H1 (cell line): ENCODE results near the gene CSRP3. TPM values are rescaled to one million over a fixed set of nuclear protein-coding genes. Genes with fewer than 3 reads are reported as not detected.

Experiments used
- CTCF ChIA-PET: fragments of 300-600 bp; sonication (Branson Sonifier 250); formaldehyde crosslinking; loops from one replicate; lab custom pipeline; 2021; ENCODE audit not compliant: partially characterized antibody; lab: Charles Lee
- POLR2A ChIA-PET: fragments of 300-600 bp; sonication (Branson Sonifier 250); formaldehyde crosslinking; loops from one replicate; lab custom pipeline; 2021; ENCODE audit warnings: inconsistent platforms; ENCODE audit not compliant: partially characterized antibody; lab: Charles Lee
- DNase-seq, 2 experiments: peaks; one replicate each; pipeline versions ENCODE4 v3.0.0 to v3.0.0-alpha.2; 2010 to 2022; ENCODE audit warnings: low spot score in 2 of 2, low read depth in 1 of 2, mixed read lengths in 1 of 2
- FAIRE-seq: peaks from 2 replicates; lab custom pipeline; 2011; peaks lifted over from hg19 to GRCh38; lab: Jason Lieb, UNC
- H2AFZ ChIP-seq: 2 replicates; pipeline ENCODE4 v1.8.1; 2012; ENCODE audit warnings: low read length, inconsistent platforms
- H2AK5ac ChIP-seq: 2 replicates; pipeline ENCODE4 v1.6.1; 2013; ENCODE audit warnings: low read depth, low read length
- H2BK120ac ChIP-seq: replicated peaks from 2 replicates; pipeline ENCODE3; 2013; ENCODE audit warnings: low read depth, low read length, inconsistent platforms
- H2BK12ac ChIP-seq: 2 replicates; pipeline ENCODE4 v1.6.1; 2013; ENCODE audit warnings: low read depth, low read length
- H2BK15ac ChIP-seq: 2 replicates; pipeline ENCODE4 v1.6.1; 2013; ENCODE audit warnings: low read length
- H2BK20ac ChIP-seq: 2 replicates; pipeline ENCODE4 v1.6.1; 2013; ENCODE audit warnings: low read length
- H2BK5ac ChIP-seq: 2 replicates; pipeline ENCODE4 v1.6.1; 2013; ENCODE audit warnings: low read depth, low read length
- H3K14ac ChIP-seq: 2 replicates; pipeline ENCODE4 v1.6.1; 2013; ENCODE audit warnings: inconsistent platforms; ENCODE audit not compliant: insufficient read length
- H3K18ac ChIP-seq: 2 replicates; pipeline ENCODE4 v1.6.1; 2013; ENCODE audit warnings: low read length; ENCODE audit errors: extremely low read depth
- H3K23ac ChIP-seq: 2 replicates; pipeline ENCODE4 v1.6.1; 2013; ENCODE audit warnings: inconsistent platforms; ENCODE audit not compliant: insufficient read length
- H3K23me2 ChIP-seq: 2 replicates; pipeline ENCODE4 v1.6.1; 2013; ENCODE audit warnings: low read depth, low read length
- H3K27ac ChIP-seq: 2 replicates; pipeline ENCODE4 v1.6.1; 2011; ENCODE audit warnings: low read depth, low read length, inconsistent platforms
- H3K27me3 ChIP-seq, 4 experiments: replicated peaks in 1 of 4; 1 replicate in 1 of 4; 2 replicates in 3 of 4; pipeline versions ENCODE4 v1.6.1 to v1.8.1; 2011 to 2013; ENCODE audit warnings: low read length in 3 of 4, mild to moderate bottlenecking in 3 of 4, inconsistent platforms in 2 of 4, mixed read lengths in 2 of 4, moderate library complexity in 1 of 4; ENCODE audit not compliant: control insufficient read depth in 3 of 4, insufficient read depth in 3 of 4; ENCODE audit errors: extremely low read depth in 1 of 4
- H3K36me3 ChIP-seq, 4 experiments: 2 replicates each; pipeline versions ENCODE4 v1.6.1 to v1.8.1; 2011 to 2013; ENCODE audit warnings: mild to moderate bottlenecking in 4 of 4, low read length in 3 of 4, moderate library complexity in 2 of 4, control low read depth in 1 of 4, inconsistent platforms in 1 of 4; ENCODE audit not compliant: insufficient read depth in 4 of 4, control insufficient read depth in 2 of 4
- H3K4ac ChIP-seq: replicated peaks from 2 replicates; pipeline ENCODE3; 2013; ENCODE audit warnings: low read length, low read depth, mixed read lengths, inconsistent platforms; ENCODE audit not compliant: insufficient read length
- H3K4me1 ChIP-seq, 4 experiments: replicated peaks in 1 of 4; 1 replicate in 1 of 4; 2 replicates in 3 of 4; pipeline versions ENCODE4 v1.6.1 to v1.8.1; 2011 to 2013; ENCODE audit warnings: low read length in 3 of 4, inconsistent platforms in 2 of 4, mixed read lengths in 1 of 4; ENCODE audit not compliant: insufficient read depth in 4 of 4, control insufficient read depth in 3 of 4
- H3K4me2 ChIP-seq, 2 experiments: 2 replicates each; pipeline versions ENCODE4 v1.6.1 to v1.8.1; 2011 to 2013; ENCODE audit warnings: low read depth in 2 of 2, low read length in 2 of 2, control low read depth in 1 of 2, inconsistent platforms in 1 of 2, mild to moderate bottlenecking in 1 of 2; ENCODE audit not compliant: insufficient read depth in 1 of 2
- H3K4me3 ChIP-seq, 4 experiments: fragments of 200-600, 300-600 bp in 1 of 4; sonication (generic), shearing (Covaris generic), sonication (Bioruptor Twin) in 1 of 4; 2 replicates each; pipeline versions ENCODE4 v1.5.1 to v1.8.1; 2011 to 2016; ENCODE audit warnings: low read length in 4 of 4, low read depth in 3 of 4, control low read depth in 2 of 4, inconsistent platforms in 2 of 4, mild to moderate bottlenecking in 2 of 4, mixed read lengths in 1 of 4, moderate library complexity in 1 of 4; ENCODE audit not compliant: insufficient read depth in 2 of 4; ENCODE audit errors: extremely low read depth in 1 of 4
- H3K56ac ChIP-seq: replicated peaks from 2 replicates; pipeline ENCODE3; 2013; ENCODE audit warnings: low read depth, mild to moderate bottlenecking, mixed read lengths, low read length, inconsistent platforms; ENCODE audit not compliant: insufficient read length
- H3K79me1 ChIP-seq: 2 replicates; pipeline ENCODE4 v1.6.1; 2013; ENCODE audit warnings: low read depth, low read length, control low read depth
- H3K79me2 ChIP-seq, 2 experiments: 2 replicates each; pipeline versions ENCODE4 v1.6.1 to v1.8.1; 2012 to 2013; ENCODE audit warnings: low read length in 2 of 2, mild to moderate bottlenecking in 2 of 2, inconsistent platforms in 1 of 2; ENCODE audit not compliant: insufficient read depth in 2 of 2, control insufficient read depth in 1 of 2
- H3K9ac ChIP-seq, 4 experiments: replicated peaks in 1 of 4; 1 replicate in 1 of 4; 2 replicates in 3 of 4; pipeline versions ENCODE4 v1.6.1 to v1.8.1; 2011 to 2013; ENCODE audit warnings: low read depth in 3 of 4, low read length in 3 of 4, control low read depth in 2 of 4, mild to moderate bottlenecking in 2 of 4, moderate library complexity in 2 of 4, inconsistent platforms in 1 of 4; ENCODE audit errors: extremely low read depth in 1 of 4
- H3K9me3 ChIP-seq, 2 experiments: 2 replicates each; pipeline versions ENCODE4 v1.6.1 to v1.8.1; 2012 to 2013; ENCODE audit warnings: mild to moderate bottlenecking in 2 of 2, moderate library complexity in 2 of 2, control low read depth in 1 of 2, inconsistent platforms in 1 of 2, low read depth in 1 of 2, low read length in 1 of 2, mixed read lengths in 1 of 2; ENCODE audit not compliant: insufficient read depth in 2 of 2
- H4K20me1 ChIP-seq, 2 experiments: replicated peaks in 1 of 2; 2 replicates each; pipeline versions ENCODE3 to v1.8.1; 2011 to 2013; ENCODE audit warnings: inconsistent platforms in 2 of 2, low read length in 2 of 2, mild to moderate bottlenecking in 1 of 2; ENCODE audit not compliant: insufficient read depth in 2 of 2, control insufficient read depth in 1 of 2
- H4K5ac ChIP-seq: 2 replicates; pipeline ENCODE4 v1.6.1; 2013; ENCODE audit warnings: low read length, low read depth, mixed read lengths, inconsistent platforms; ENCODE audit not compliant: insufficient read length
- H4K8ac ChIP-seq: 2 replicates; pipeline ENCODE4 v1.8.0; 2013; ENCODE audit warnings: mild to moderate bottlenecking, moderate library complexity, low read length, inconsistent platforms; ENCODE audit not compliant: insufficient read depth; ENCODE audit errors: extremely low read depth
- H4K91ac ChIP-seq: replicated peaks from 2 replicates; pipeline ENCODE3; 2013; ENCODE audit warnings: low read length, mixed read lengths, inconsistent platforms; ENCODE audit not compliant: insufficient read length
- CEBPB ChIP-seq: IDR thresholded peaks from 2 replicates; pipeline ENCODE4 v1.6.1; 2012; ENCODE audit warnings: low read depth, low read length
- EGR1 ChIP-seq: IDR thresholded peaks from 2 replicates; pipeline ENCODE4 v1.6.1; 2011; ENCODE audit warnings: low read depth, low read length, borderline replicate concordance
- GABPA ChIP-seq: IDR thresholded peaks from 2 replicates; pipeline ENCODE4 v1.6.1; 2011; ENCODE audit warnings: mild to moderate bottlenecking, low read length, moderate library complexity, borderline replicate concordance; ENCODE audit not compliant: insufficient read depth
- HDAC6 ChIP-seq: IDR thresholded peaks from one replicate; pipeline ENCODE4 v1.7.1; 2012; ENCODE audit warnings: low read depth, mild to moderate bottlenecking, inconsistent platforms, low read length, moderate library complexity
- JUN ChIP-seq: IDR thresholded peaks from 2 replicates; pipeline ENCODE4 v1.6.1; 2011; ENCODE audit warnings: low read depth, mild to moderate bottlenecking, improper control_type of control experiment, low read length
- KDM1A ChIP-seq: fragments of 200-600, 300-600 bp; sonication (generic); IDR thresholded peaks from 2 replicates; pipeline ENCODE4 v1.7.1; 2016; ENCODE audit warnings: mild to moderate bottlenecking, low read length, borderline replicate concordance
- KDM4A ChIP-seq: IDR thresholded peaks from one replicate; pipeline ENCODE4 v1.7.1; 2012; ENCODE audit warnings: low read depth, mild to moderate bottlenecking, moderate library complexity, low read length, inconsistent platforms; ENCODE audit not compliant: severe bottlenecking
- MAFK ChIP-seq: IDR thresholded peaks from 2 replicates; pipeline ENCODE4 v1.6.1; 2012; ENCODE audit warnings: low read depth, mild to moderate bottlenecking, improper control_type of control experiment, low read length
- POLR2AphosphoS5 ChIP-seq: IDR thresholded peaks from 2 replicates; pipeline ENCODE4 v1.6.1; 2011; ENCODE audit warnings: low read depth, low read length
- RAD21 ChIP-seq, 2 experiments: IDR thresholded peaks in 1 of 2; conservative IDR thresholded peaks in 1 of 2; 2 replicates each; pipeline ENCODE4 v1.6.1; 2011; ENCODE audit warnings: low read depth in 2 of 2, low read length in 2 of 2, improper control_type of control experiment in 1 of 2, inconsistent platforms in 1 of 2, mild to moderate bottlenecking in 1 of 2, moderate library complexity in 1 of 2
- RXRA ChIP-seq: IDR thresholded peaks from 2 replicates; pipeline ENCODE4 v1.6.1; 2011; ENCODE audit warnings: low read depth, mild to moderate bottlenecking, low read length, moderate library complexity; ENCODE audit not compliant: insufficient read depth
- SP2 ChIP-seq: IDR thresholded peaks from 2 replicates; pipeline ENCODE4 v1.6.1; 2012; ENCODE audit warnings: mild to moderate bottlenecking, low read length, inconsistent platforms
- SUZ12 ChIP-seq: fragments of 200-600 bp; sonication (generic); IDR thresholded peaks from 2 replicates; pipeline ENCODE4 v1.6.1; 2012; ENCODE audit warnings: mild to moderate bottlenecking, inconsistent platforms, low read length, moderate library complexity, mixed read lengths
- WGBS, 2 experiments: shearing (Covaris generic) in 1 of 2; methylation state at CpG; one replicate each; pipeline versions ENCODE4 v1.1.6 to v1.1.7; 2013 to 2015; ENCODE audit warnings: low lambda C conversion rate in 2 of 2, mixed read lengths in 2 of 2, inconsistent platforms in 1 of 2, low coverage in 1 of 2, missing lambda C conversion rate in 1 of 2; ENCODE audit not compliant: insufficient replicate concordance in 2 of 2, insufficient coverage in 1 of 2, insufficient read length in 1 of 2; ENCODE audit errors: extremely low coverage in 1 of 2, missing lambda C conversion rate in 1 of 2; 5-methylcytosine and 5-hydroxymethylcytosine counted together
- polyA plus RNA-seq, 7 experiments: library from polyadenylated mRNA; depleted of rRNA in 3 of 7; stranded (reverse) in 5 of 7; unstranded in 2 of 7; fragments of >200 nt in 5 of 7; fragments of 200-250 nt in 2 of 7; gene quantifications; 1 replicate in 5 of 7; 2 replicates in 1 of 7; 4 replicates in 1 of 7; pipeline versions ENCODE4 v1.2.1 to v1.2.3, GENCODE V29; 2011 to 2013; ENCODE audit warnings: missing spikeins in 2 of 7, mixed read lengths in 2 of 7
- total RNA-seq: library from RNA; stranded (reverse); fragmentation: NEBNext Ultra II Directional; extraction: Animal tissue kit (Norgen Biotek cat#: 25700); gene quantifications from 2 replicates; pipeline ENCODE4 v1.2.1, GENCODE V29; 2021

The CSRP3 gene
- total and polyA plus RNA-seq, 2 of the 8 experiments (the other 6 are each of a cell fraction or from before 2014, with no cell fraction given) = not detected

DNA sequence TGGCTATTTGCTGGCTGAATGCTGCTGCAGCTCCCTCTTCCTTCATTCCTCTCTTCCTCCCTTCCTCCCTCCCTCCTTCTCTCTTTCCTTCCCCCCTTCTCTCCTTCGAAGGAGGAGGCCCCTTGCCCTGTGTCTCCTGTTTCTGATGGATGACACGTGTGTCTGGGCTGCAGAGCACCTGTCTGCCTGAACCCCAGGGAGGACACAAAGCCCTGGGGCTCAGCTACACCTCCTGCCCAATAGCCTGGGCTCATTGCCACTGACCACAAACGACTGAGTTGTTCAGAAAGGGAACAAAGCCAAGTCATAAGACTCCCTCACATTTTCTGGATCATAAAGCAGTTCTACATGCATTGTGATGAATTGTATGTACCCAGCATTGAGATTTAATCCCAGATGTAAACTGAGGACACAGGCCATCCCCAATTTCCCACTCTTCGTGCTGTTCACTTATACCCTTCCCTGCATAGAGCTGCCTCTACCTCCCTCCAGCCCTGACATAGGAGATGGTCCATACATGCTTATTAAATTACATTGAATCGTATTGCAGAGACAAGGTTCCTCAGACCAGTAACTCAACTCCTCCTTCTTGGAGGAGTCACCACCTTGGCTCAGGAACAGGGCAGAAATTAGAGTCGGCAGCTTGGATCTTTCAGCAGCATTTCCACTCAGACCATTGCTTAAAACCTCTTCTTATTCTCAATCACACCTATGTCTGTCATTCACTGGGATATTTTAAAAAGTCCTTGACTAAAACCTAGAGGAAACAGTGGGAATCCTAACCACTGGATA, 1.2 kb downstream of the CSRP3 start:
- no peaks in the 10 kb centered on the region for H3K4me1 ChIP-seq
- no peak for DNase-seq
- H3K27me3 ChIP-seq = no peaks in the 10 kb centered on the region
- H3K23me2 ChIP-seq = 0 out of 2 replicates have a peak, but pooled peaks cover 3% of the 10 kb centered on the region
- 82% methylated on average over 6 of the region's 6 CpGs; no CpG with 5 or more reads in 1 of the 2 experiments for whole genome bisulfite sequencing, 2 experiments
- H2AK5ac ChIP-seq = no peak overlapping the region
- no peak overlapping the region for H3K14ac ChIP-seq
- H3K56ac ChIP-seq = no peak overlapping the region
- 0 out of 4 replicates have a peak, but pooled peaks cover 0 to 3% of the 10 kb centered on the region in 2 experiments for H3K9me3 ChIP-seq
- POLR2A ChIA-PET = no interaction called here
- no peak for FAIRE-seq
- no peak overlapping the region for H2BK120ac ChIP-seq
- H4K91ac ChIP-seq = no peak overlapping the region
- H2BK12ac ChIP-seq = no peak overlapping the region
- H3K27ac ChIP-seq = no peak overlapping the region
- no peaks in the 10 kb centered on the region for H3K79me2 ChIP-seq
- H2BK20ac ChIP-seq = no peak overlapping the region
- H3K79me1 ChIP-seq = no peaks in the 10 kb centered on the region
- H3K23ac ChIP-seq = no peak overlapping the region
- H3K4me3 ChIP-seq = no peak overlapping the region
- no peak overlapping the region for H4K5ac ChIP-seq
- no peak overlapping the region for H4K8ac ChIP-seq
- H2BK5ac ChIP-seq = no peak overlapping the region
- no peak overlapping the region for H2BK15ac ChIP-seq
- no peaks in the 10 kb centered on the region for H3K36me3 ChIP-seq
- H3K18ac ChIP-seq = no peak overlapping the region
- CTCF ChIA-PET = interaction anchor here (1.5 kb wide), 1 partner anchor 59 kb away, joined by 4 read pairs; no protein-coding TSS in a partner anchor
- no peak overlapping the region for H2AFZ ChIP-seq
- H4K20me1 ChIP-seq = no peaks in the 10 kb centered on the region
- no peak overlapping the region for H3K9ac ChIP-seq
- H3K4me2 ChIP-seq = no peak overlapping the region
- no peak overlapping the region for H3K4ac ChIP-seq
- no peak for TF ChIP-seq CEBPB
- TF ChIP-seq GABPA = no peak
- no peak for TF ChIP-seq EGR1
- no peak for TF ChIP-seq RAD21 (IDR thresholded peaks at IDR 0.05 in 1 of 2, conservative IDR thresholded peaks at IDR 0.05 in 1 of 2; ENCODE audit: low read depth in 2 of 2, low read length in 2 of 2)
- no peak for TF ChIP-seq SP2
- no peak for TF ChIP-seq KDM1A
- no peak for TF ChIP-seq KDM4A
- TF ChIP-seq HDAC6 = no peak
- TF ChIP-seq POLR2AphosphoS5 = no peak
- no peak for TF ChIP-seq RXRA
- no peak for TF ChIP-seq MAFK
- TF ChIP-seq JUN = no peak
- TF ChIP-seq SUZ12 = no peak
